Measurements from ENCODE around the gene STAM2. TPM values are rescaled to one million over a fixed set of nuclear protein-coding genes. Genes with fewer than 3 reads are reported as not detected.
"Not testable (repeated sequence)": the region's sequence is repeated elsewhere in the genome, so short reads cannot be mapped to it uniquely, and the experiment has no call there.

Gene STAM2
- total RNA-seq, 1 donor from 2014 or later = 82.7 TPM

- no peak for DNase-seq
Measured at GRCh38 chr2:152106464-152106863, 69.1 kb downstream of the STAM2 start.

GRCh38 chr2:152103271-152103670 lies 72.3 kb downstream of the STAM2 start:
- no peak for DNase-seq

- no peak for DNase-seq
Measured at GRCh38 chr2:152100961-152101360, 74.6 kb downstream of the STAM2 start.

- DNase-seq = peak; percentile 19
Measured at GRCh38 chr2:152099367-152100050, 76.1 kb downstream of the STAM2 start.

GRCh38 chr2:152098496-152099366 lies 76.8 kb downstream of the STAM2 start, which contains the start of gene CACNB4:
CACNB4 (minus strand) TSS chr2:152099044.
- DNase-seq = peak; percentile 7

GRCh38 chr2:152097801-152098495 lies 77.6 kb downstream of the STAM2 start:
- DNase-seq = no peak

- DNase-seq = no peak
Measured at GRCh38 chr2:152097290-152097800, 78.2 kb downstream of the STAM2 start.

- DNase-seq = no peak
Measured at GRCh38 chr2:152095146-152095545, 80.4 kb downstream of the STAM2 start.

GRCh38 chr2:152094014-152094413 lies 81.5 kb downstream of the STAM2 start:
- DNase-seq = no peak

GRCh38 chr2:152093464-152093863 lies 82.1 kb downstream of the STAM2 start:
- peak; percentile 22 for DNase-seq

- DNase-seq = no peak
Measured at GRCh38 chr2:152092095-152092494, 83.5 kb downstream of the STAM2 start.

- DNase-seq = not testable (repeated sequence)
Measured at GRCh38 chr2:152090726-152091125, 84.8 kb downstream of the STAM2 start.

GRCh38 chr2:152089238-152089637 lies 86.3 kb downstream of the STAM2 start:
- DNase-seq = no peak

- no peak for DNase-seq
Measured at GRCh38 chr2:152088006-152088405, 87.6 kb downstream of the STAM2 start.

GRCh38 chr2:152086231-152086630 lies 89.3 kb downstream of the STAM2 start:
- DNase-seq = no peak

- no peak for DNase-seq
Measured at GRCh38 chr2:152084076-152084475, 91.5 kb downstream of the STAM2 start.

- DNase-seq = no peak
Measured at GRCh38 chr2:152083202-152083875, 92.2 kb downstream of the STAM2 start.

GRCh38 chr2:152078662-152079061 lies 96.9 kb downstream of the STAM2 start:
- DNase-seq = no peak

- no peak for DNase-seq
Measured at GRCh38 chr2:152078023-152078422, 97.5 kb downstream of the STAM2 start.

- no peak for DNase-seq
Measured at GRCh38 chr2:152075461-152076050, 100.0 kb downstream of the STAM2 start.

- DNase-seq = no peak
Measured at GRCh38 chr2:152072011-152072410, 103.6 kb downstream of the STAM2 start.

- no peak for DNase-seq
Measured at GRCh38 chr2:152071518-152071917, 104.0 kb downstream of the STAM2 start.

All from occipital lobe (tissue), 2 donors.